ENCODE measurements around the gene CNIH2. TPM values are rescaled to one million over a fixed set of nuclear protein-coding genes. Genes with fewer than 3 reads are reported as not detected.
"Not testable (repeated sequence)": the region's sequence is repeated elsewhere in the genome, so short reads cannot be mapped to it uniquely, and the experiment has no call there.

Gene CNIH2
- total and polyA plus RNA-seq, 2 donors (not counting 1 experiment from before 2014, with no cell fraction given): 0.17 to 0.57 TPM

- Histone ChIP-seq H3K36me3 (ENCODE audit: control insufficient read depth, insufficient read depth, low read length) (peaks cover 6% of the 10 kb centered on the region), H3K27me3 (ENCODE audit: control insufficient read depth, insufficient read depth, low read length) (no peaks in the 10 kb centered on the region), H3K79me2 (ENCODE audit: control insufficient read depth, insufficient read depth, low read length) (no peaks in the 10 kb centered on the region), H3K9me3 (ENCODE audit: control insufficient read depth, insufficient read depth, low read depth, low read length) (no peaks in the 10 kb centered on the region), H3K9ac (ENCODE audit: insufficient read depth, low read length) (no peak overlapping the region), H2AFZ (ENCODE audit: low read length) (no peak overlapping the region), H3K4me2 (ENCODE audit: extremely low read depth, insufficient read depth, low read length) (no peak overlapping the region), H4K20me1 (ENCODE audit: control insufficient read depth, extremely low read depth, insufficient read depth, low read length) (no peaks in the 10 kb centered on the region), H3K4me3 (replicated peaks in 1 of 4; ENCODE audit: control extremely low read depth in 1 of 4, insufficient read depth in 1 of 4, low read depth in 3 of 4, low read length in 4 of 4) (no peak overlapping the region), H3K27ac (ENCODE audit: insufficient read depth, low read length) (no peak overlapping the region), H3K4me1 (ENCODE audit: control insufficient read depth, extremely low read depth, insufficient read depth, low read length) (no peaks in the 10 kb centered on the region)
- no peak for TF ChIP-seq EZH2 (IDR thresholded peaks at IDR 0.05; ENCODE audit: low read length, missing control alignments)
- TF ChIP-seq, protein P1, sequence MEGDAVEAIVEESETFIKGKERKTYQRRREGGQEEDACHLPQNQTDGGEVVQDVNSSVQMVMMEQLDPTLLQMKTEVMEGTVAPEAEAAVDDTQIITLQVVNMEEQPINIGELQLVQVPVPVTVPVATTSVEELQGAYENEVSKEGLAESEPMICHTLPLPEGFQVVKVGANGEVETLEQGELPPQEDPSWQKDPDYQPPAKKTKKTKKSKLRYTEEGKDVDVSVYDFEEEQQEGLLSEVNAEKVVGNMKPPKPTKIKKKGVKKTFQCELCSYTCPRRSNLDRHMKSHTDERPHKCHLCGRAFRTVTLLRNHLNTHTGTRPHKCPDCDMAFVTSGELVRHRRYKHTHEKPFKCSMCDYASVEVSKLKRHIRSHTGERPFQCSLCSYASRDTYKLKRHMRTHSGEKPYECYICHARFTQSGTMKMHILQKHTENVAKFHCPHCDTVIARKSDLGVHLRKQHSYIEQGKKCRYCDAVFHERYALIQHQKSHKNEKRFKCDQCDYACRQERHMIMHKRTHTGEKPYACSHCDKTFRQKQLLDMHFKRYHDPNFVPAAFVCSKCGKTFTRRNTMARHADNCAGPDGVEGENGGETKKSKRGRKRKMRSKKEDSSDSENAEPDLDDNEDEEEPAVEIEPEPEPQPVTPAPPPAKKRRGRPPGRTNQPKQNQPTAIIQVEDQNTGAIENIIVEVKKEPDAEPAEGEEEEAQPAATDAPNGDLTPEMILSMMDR (conservative IDR thresholded peaks at IDR 0.05 in 1 of 2, IDR thresholded peaks at IDR 0.05 in 1 of 2; ENCODE audit: low read depth in 1 of 2, low read length in 2 of 2): no peak
- DNase-seq (ENCODE audit: low read depth in 2 of 2): no peak
Measured at GRCh38 chr11:66248903-66249302, 29.1 kb upstream of the CNIH2 start.

- Histone ChIP-seq H3K36me3 (ENCODE audit: control insufficient read depth, insufficient read depth, low read length) (peaks cover 4% of the 10 kb centered on the region), H3K27ac (ENCODE audit: insufficient read depth, low read length) (no peak overlapping the region), H3K27me3 (ENCODE audit: control insufficient read depth, insufficient read depth, low read length) (no peaks in the 10 kb centered on the region), H3K9me3 (ENCODE audit: control insufficient read depth, insufficient read depth, low read depth, low read length) (no peaks in the 10 kb centered on the region), H3K4me2 (ENCODE audit: extremely low read depth, insufficient read depth, low read length) (no peak overlapping the region), H3K4me1 (ENCODE audit: control insufficient read depth, extremely low read depth, insufficient read depth, low read length) (no peaks in the 10 kb centered on the region), H2AFZ (ENCODE audit: low read length) (no peak overlapping the region), H3K4me3 (replicated peaks in 1 of 4; ENCODE audit: control extremely low read depth in 1 of 4, insufficient read depth in 1 of 4, low read depth in 3 of 4, low read length in 4 of 4) (no peak overlapping the region), H3K79me2 (ENCODE audit: control insufficient read depth, insufficient read depth, low read length) (no peaks in the 10 kb centered on the region), H3K9ac (ENCODE audit: insufficient read depth, low read length) (no peak overlapping the region), H4K20me1 (ENCODE audit: control insufficient read depth, extremely low read depth, insufficient read depth, low read length) (no peaks in the 10 kb centered on the region)
- no peak for DNase-seq (ENCODE audit: low read depth in 2 of 2)
- TF ChIP-seq, protein P1 (conservative IDR thresholded peaks at IDR 0.05 in 1 of 2, IDR thresholded peaks at IDR 0.05 in 1 of 2; ENCODE audit: low read depth in 1 of 2, low read length in 2 of 2): no peak
- no peak for TF ChIP-seq EZH2 (IDR thresholded peaks at IDR 0.05; ENCODE audit: low read length, missing control alignments)
Measured at GRCh38 chr11:66251809-66252208, 26.2 kb upstream of the CNIH2 start.

GRCh38 chr11:66253081-66253480 lies 24.9 kb upstream of the CNIH2 start:
- not testable (repeated sequence) for H3K9me3 ChIP-seq (ENCODE audit: control insufficient read depth, insufficient read depth, low read depth, low read length); H2AFZ ChIP-seq (ENCODE audit: low read length); H3K79me2 ChIP-seq (ENCODE audit: control insufficient read depth, insufficient read depth, low read length); H3K4me2 ChIP-seq (ENCODE audit: extremely low read depth, insufficient read depth, low read length); H3K4me3 ChIP-seq (replicated peaks in 1 of 4; ENCODE audit: control extremely low read depth in 1 of 4, insufficient read depth in 1 of 4, low read depth in 3 of 4, low read length in 4 of 4); H3K4me1 ChIP-seq (ENCODE audit: control insufficient read depth, extremely low read depth, insufficient read depth, low read length); H3K36me3 ChIP-seq (ENCODE audit: control insufficient read depth, insufficient read depth, low read length); H4K20me1 ChIP-seq (ENCODE audit: control insufficient read depth, extremely low read depth, insufficient read depth, low read length); H3K27ac ChIP-seq (ENCODE audit: insufficient read depth, low read length); H3K27me3 ChIP-seq (ENCODE audit: control insufficient read depth, insufficient read depth, low read length); DNase-seq (ENCODE audit: low read depth in 2 of 2); H3K9ac ChIP-seq (ENCODE audit: insufficient read depth, low read length)

Measured in fibroblast of lung (primary cell).